ENCODE results near the gene GOLM1.
"Not testable (repeated sequence)": the region's sequence is repeated elsewhere in the genome, so short reads cannot be mapped to it uniquely, and the experiment has no call there.

Gene GOLM1
- total RNA-seq, result 11.4 to 67.4 (median 24.8) reads per million in 18 experiments

- peak; percentile 50 to 69 for DNase-seq
Observed at GRCh38 chr9:86098824-86099700, at the start of gene GOLM1. Gene GOLM1 (minus strand): TSS chr9:86099558. CDS start chr9:86079320, 20,238 bp downstream.

- not testable (repeated sequence) for DNase-seq
Observed at GRCh38 chr9:86146671-86147070, 47.3 kb upstream of the GOLM1 start.

GRCh38 chr9:86145960-86146359 is 46.6 kb upstream of the GOLM1 start:
- not testable (repeated sequence) for DNase-seq

GRCh38 chr9:86142973-86143372 is 43.6 kb upstream of the GOLM1 start:
- DNase-seq, result no peak

GRCh38 chr9:86141843-86142242 is 42.5 kb upstream of the GOLM1 start:
- DNase-seq, result no peak

- no peak for DNase-seq
Observed at GRCh38 chr9:86135371-86135770, 36.0 kb upstream of the GOLM1 start.

- DNase-seq, result no peak
Observed at GRCh38 chr9:86134361-86134760, 35.0 kb upstream of the GOLM1 start.

- DNase-seq, result no peak
Observed at GRCh38 chr9:86128235-86128822, 29.0 kb upstream of the GOLM1 start.

GRCh38 chr9:86126998-86127972 is 27.9 kb upstream of the GOLM1 start:
- DNase-seq, result no peak

- DNase-seq, result peak in 1 of 2 donors; percentile 3
Observed at GRCh38 chr9:86122311-86122710, 23.0 kb upstream of the GOLM1 start.

GRCh38 chr9:86119457-86119856 is 20.1 kb upstream of the GOLM1 start:
- no peak for DNase-seq

GRCh38 chr9:86116425-86116824 is 17.1 kb upstream of the GOLM1 start:
- no peak for DNase-seq

GRCh38 chr9:86115886-86116285 is 16.5 kb upstream of the GOLM1 start:
- no peak for DNase-seq

GRCh38 chr9:86112057-86112456 is 12.7 kb upstream of the GOLM1 start:
- DNase-seq, result no peak

- DNase-seq, result no peak
Observed at GRCh38 chr9:86102626-86103025, 3.3 kb upstream of the GOLM1 start.

GRCh38 chr9:86099701-86100364 is 475 bp upstream of the GOLM1 start:
- DNase-seq, result peak; percentile 53 to 57

- no peak for DNase-seq
Observed at GRCh38 chr9:86097510-86098224, 1.7 kb downstream of the GOLM1 start.

GRCh38 chr9:86096386-86096785 is 3.0 kb downstream of the GOLM1 start:
- no peak for DNase-seq

- peak; percentile 41 to 59 for DNase-seq
Observed at GRCh38 chr9:86093788-86094555, 5.4 kb downstream of the GOLM1 start.

- no peak for DNase-seq
Observed at GRCh38 chr9:86091477-86091876, 7.9 kb downstream of the GOLM1 start.

GRCh38 chr9:86082870-86083269 is 16.5 kb downstream of the GOLM1 start:
- no peak for DNase-seq

All from inflammatory macrophage (primary cell).